CD4-positive, alpha-beta T cell treated with Interleukin-17A for 4 hours (primary cell): Measurements from ENCODE around the gene TBC1D22A.
"Not testable (repeated sequence)": the region's sequence is repeated elsewhere in the genome, so short reads cannot be mapped to it uniquely, and the experiment has no call there.

Experiments
- DNase-seq: peaks from one replicate; pipeline ENCODE4 v3.0.0-alpha.2; 2020; ENCODE audit warnings: mixed read lengths

Gene TBC1D22A

DNA sequence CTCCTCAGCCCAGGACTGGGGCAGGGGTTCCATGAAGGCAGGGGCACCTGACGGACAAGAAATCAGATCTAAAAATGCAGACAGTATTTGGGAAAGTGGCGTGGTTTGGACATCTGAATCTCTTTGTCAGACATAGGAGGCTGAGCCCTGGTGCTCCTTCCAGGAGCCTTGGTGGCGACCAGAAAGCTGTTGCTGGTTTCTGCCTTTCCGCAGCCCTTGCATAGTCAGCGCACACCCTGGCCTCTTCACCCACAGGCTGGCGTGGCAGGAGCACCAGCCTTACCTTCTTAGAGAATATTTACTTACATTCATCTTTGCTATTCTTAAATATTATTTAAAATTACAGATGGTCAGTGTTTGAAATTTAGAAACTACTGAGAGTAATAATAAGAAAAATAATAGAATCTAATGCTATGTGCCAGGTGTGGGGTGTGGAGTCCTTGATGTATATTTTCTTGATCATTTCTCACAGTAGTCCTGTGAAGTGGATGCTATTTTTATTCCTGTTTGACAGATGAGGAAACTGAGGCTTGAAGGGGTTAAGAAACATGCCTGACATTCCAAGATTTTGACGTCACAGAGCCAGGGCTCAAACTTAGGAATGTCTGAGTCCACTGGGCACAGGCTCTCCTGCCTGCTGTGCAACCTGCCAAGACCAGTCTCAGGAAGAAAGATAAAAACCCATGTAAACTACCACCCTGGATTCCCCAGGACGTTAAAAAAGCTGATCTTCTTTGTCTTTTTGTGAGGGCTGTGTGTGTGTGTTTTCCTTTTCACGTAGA is 51.6 kb downstream of the TBC1D22A start:
- DNase-seq = no peak

- no peak for DNase-seq
These were observed 52.7 kb downstream of the TBC1D22A start for GRCh38 chr22:46815132-46815531.

GRCh38 chr22:46815559-46815895 is 53.1 kb downstream of the TBC1D22A start:
- DNase-seq = no peak

GRCh38 chr22:46815896-46816731 is 53.7 kb downstream of the TBC1D22A start:
- DNase-seq = no peak

- not testable (repeated sequence) for DNase-seq
These were observed 54.9 kb downstream of the TBC1D22A start for GRCh38 chr22:46817390-46817789.

DNA sequence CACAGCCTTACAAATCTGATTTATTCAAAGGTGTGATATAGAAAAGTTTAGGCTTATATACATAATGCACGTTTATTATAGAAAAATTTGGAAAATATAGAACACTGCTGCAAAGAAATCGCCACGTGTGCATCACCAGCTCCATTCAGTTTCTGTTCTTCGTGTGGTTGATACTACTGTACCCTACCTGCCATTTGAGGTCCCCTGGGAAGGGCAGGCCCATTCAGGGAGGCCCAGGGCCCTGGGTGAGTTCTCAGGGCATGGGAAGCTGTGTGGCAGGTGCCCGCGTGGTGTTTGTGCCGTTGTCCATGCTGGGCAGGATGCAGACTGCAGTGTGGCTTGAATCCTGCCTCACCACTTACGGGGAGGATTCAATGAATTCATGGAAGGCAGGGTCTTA is 60.8 kb downstream of the TBC1D22A start:
- no peak for DNase-seq

DNA sequence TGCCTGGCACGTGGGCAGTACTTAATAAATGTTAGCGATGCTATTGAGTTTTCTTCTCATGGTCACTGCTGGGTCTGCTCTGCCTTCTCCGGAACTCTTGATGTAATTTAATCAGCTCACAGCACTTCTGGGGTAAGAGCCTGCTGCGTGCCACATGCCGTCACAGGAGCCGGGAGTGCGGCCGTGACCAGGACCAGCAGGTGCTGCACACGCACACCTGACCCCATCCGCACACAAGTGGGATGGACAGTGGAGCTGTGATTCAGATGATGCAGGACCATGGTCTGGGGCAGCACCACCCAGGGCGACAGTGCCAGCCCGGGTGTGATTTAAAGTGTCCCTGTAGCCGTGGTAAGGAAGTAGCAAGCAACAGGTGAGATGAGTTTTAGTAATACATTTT is 61.2 kb downstream of the TBC1D22A start:
- no peak for DNase-seq

GRCh38 chr22:46824344-46824909 is 62.0 kb downstream of the TBC1D22A start:
- no peak for DNase-seq

GRCh38 chr22:46824980-46825544 is 62.6 kb downstream of the TBC1D22A start:
- DNase-seq = no peak

DNA sequence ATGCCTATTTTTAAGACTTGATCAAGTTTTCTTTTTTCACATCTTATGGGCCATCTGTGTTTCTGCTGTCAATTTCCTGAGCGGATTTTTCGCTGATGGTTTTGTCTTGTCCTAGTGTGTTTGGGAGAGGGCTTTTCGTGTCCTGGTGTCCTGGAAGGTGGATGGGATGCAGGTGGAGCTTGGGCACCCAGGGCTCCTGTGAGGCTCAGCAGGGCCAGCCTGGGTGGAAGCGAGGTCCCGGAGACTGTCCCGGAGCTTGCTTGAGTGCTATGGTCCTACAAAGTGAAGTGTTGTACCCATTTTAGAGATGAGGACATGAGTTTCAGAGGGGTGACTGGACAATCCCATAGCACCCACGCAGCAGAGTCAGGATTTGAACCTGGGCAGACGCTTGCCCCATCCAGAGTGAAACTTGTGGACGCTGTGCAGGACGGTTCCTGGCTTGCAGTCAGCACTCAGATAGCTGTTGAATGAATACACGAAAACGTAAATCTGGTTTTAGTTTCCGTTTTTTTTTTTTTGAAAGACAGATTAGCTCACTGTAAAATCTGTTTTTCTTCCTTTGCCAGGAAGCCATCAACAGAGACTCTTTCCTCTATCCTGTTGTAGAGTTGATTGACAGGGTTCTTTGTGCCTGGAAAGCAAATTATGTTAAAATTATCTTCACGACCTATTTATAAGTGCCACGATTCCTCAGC is 64.1 kb downstream of the TBC1D22A start:
- DNase-seq = no peak

GRCh38 chr22:46827136-46827780 is 64.8 kb downstream of the TBC1D22A start:
- DNase-seq = peak; percentile 47

GRCh38 chr22:46827781-46828180 is 65.3 kb downstream of the TBC1D22A start:
- no peak for DNase-seq

- no peak for DNase-seq
These were observed 66.0 kb downstream of the TBC1D22A start for GRCh38 chr22:46828323-46828900.

GRCh38 chr22:46829117-46829891 is 66.9 kb downstream of the TBC1D22A start:
- no peak for DNase-seq

- DNase-seq = no peak
These were observed 67.7 kb downstream of the TBC1D22A start for GRCh38 chr22:46829941-46830715.

DNA sequence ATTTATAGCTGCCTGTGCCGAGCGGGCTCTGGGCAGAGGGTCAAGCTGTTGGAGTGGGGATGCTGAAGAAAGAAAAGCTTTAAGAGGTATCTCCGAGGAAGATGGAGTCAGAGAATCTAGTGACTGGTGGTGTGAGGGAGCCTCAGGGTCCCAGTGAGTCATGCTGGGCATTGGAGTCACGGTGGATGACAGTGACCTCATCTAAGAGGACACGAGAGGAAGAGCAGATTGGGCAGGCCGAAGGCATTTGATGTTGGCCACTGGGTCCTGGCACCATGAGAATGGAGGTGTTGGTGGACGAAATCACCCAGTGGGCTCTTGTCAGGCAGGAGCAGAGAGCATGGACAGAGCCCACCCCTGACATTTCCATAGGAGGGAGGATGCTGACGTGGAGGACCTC is 68.4 kb downstream of the TBC1D22A start:
- no peak for DNase-seq

DNA sequence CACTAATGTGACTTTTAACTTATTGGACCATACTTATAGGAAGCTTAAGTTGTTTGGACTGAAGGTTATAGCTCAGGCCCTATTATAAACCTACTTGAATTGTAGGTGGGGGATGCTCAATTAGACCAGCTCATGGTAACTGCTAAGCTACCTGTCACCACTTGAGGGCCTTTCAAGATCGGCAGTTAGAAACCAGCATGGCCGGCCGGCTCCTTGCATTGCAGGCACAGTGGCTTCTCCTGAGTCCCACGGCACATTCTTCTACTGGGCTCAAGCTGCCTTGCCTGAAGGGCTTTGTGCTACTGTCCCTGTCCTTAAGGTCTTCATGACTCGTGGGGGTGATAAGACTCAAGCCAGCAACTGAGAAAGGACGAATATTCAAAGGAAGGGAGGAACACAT is 70.8 kb downstream of the TBC1D22A start:
- DNase-seq = no peak

- no peak for DNase-seq
These were observed 71.7 kb downstream of the TBC1D22A start for GRCh38 chr22:46834021-46834737.

DNA sequence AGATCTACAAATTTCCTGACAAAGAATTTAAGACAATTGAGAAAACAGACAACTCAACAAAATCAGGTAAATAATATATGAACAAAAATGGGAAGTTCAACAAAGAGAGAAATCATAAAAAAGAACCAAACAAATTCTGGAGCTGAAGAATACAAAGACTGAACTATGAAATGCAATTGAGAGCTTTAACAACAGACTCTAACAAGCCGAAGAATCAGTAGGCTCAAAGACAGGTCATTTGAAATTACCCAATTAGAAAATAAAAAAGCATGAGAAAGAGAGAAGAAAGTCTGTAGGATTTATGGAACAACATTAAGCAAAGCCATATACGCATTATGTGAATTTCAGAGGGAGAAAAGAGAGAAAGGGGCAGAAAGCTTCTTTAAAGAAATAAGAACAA is 72.8 kb downstream of the TBC1D22A start:
- no peak for DNase-seq

GRCh38 chr22:46835693-46836092 is 73.2 kb downstream of the TBC1D22A start:
- no peak for DNase-seq
